ENCODE data around the gene TXNDC17. TPM values are rescaled to one million over a fixed set of nuclear protein-coding genes. Genes with fewer than 3 reads are reported as not detected.

Gene TXNDC17
- total and polyA plus RNA-seq, 2 experiments from 2014 or later, result 128 to 467 TPM

DNA sequence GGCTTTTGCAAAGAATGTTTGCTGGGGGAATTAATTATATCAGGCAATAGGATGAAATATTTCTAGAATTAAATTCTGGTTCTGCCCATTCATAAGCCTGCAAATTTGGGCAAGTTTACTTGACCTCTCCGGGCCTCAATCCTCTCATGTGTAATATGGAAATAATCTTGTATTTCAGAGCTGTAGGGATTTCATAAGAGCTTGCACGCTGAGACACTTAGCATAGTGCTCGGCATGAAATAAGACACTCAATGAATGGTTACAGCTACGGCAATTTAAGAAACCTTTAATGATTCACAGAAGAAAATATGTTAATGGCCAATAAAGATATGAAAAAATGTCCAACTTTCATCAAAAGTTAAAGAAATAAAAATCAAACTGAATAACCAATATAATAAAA is 43.9 kb upstream of the TXNDC17 start:
- H3K27ac ChIP-seq, result no peak overlapping the region
- TF ChIP-seq CTCF (IDR thresholded peaks at IDR 0.05; ENCODE audit: low read depth, low read length), result no peak
- peaks cover 79% of the 10 kb centered on the region for H3K36me3 ChIP-seq
- H3K9me3 ChIP-seq (ENCODE audit: low read depth), result no peaks in the 10 kb centered on the region
- no peaks in the 10 kb centered on the region for H3K4me1 ChIP-seq (ENCODE audit: low read depth)
- no peaks in the 10 kb centered on the region for H3K27me3 ChIP-seq
- DNase-seq (ENCODE audit: low read depth in 1 of 2, low spot score in 1 of 2), result no peak
- no peak overlapping the region for H3K4me3 ChIP-seq

GRCh38 chr17:6597727-6598126 is 43.1 kb upstream of the TXNDC17 start:
- H3K36me3 ChIP-seq, result peaks cover 71% of the 10 kb centered on the region
- DNase-seq (ENCODE audit: low read depth in 1 of 2, low spot score in 1 of 2), result no peak
- H3K4me1 ChIP-seq (ENCODE audit: low read depth), result no peaks in the 10 kb centered on the region
- no peak overlapping the region for H3K27ac ChIP-seq
- no peak overlapping the region for H3K4me3 ChIP-seq
- no peaks in the 10 kb centered on the region for H3K9me3 ChIP-seq (ENCODE audit: low read depth)
- no peaks in the 10 kb centered on the region for H3K27me3 ChIP-seq
- no peak for TF ChIP-seq CTCF (IDR thresholded peaks at IDR 0.05; ENCODE audit: low read depth, low read length)

DNA sequence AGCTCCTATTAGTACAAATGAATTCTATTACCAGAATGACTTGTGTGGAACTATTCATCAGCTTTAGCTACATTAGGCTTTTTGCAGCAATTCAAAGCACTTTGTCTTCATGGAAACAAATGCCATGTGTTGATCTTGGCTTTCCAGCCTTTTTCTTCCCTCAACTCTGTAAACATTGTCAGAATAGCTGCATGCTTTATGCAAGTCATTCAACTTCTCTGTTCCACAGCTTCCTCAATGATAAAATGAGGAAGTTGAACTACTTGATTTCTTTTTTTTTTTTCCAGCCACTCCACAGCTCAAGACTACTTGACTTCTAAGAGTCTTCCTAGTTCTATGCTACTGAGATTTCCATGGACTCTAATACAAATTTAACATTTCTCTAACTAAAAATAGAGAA is 41.5 kb upstream of the TXNDC17 start:
- Histone ChIP-seq H3K9me3 (ENCODE audit: low read depth) (no peaks in the 10 kb centered on the region), H3K4me3 (no peak overlapping the region), H3K27me3 (no peaks in the 10 kb centered on the region), H3K36me3 (peaks cover 63% of the 10 kb centered on the region), H3K27ac (no peak overlapping the region), H3K4me1 (ENCODE audit: low read depth) (no peaks in the 10 kb centered on the region)
- no peak for TF ChIP-seq CTCF (IDR thresholded peaks at IDR 0.05; ENCODE audit: low read depth, low read length)
- no peak for DNase-seq (ENCODE audit: low read depth in 1 of 2, low spot score in 1 of 2)

- H3K27me3 ChIP-seq, result no peaks in the 10 kb centered on the region
- H3K36me3 ChIP-seq, result peaks cover 55% of the 10 kb centered on the region
- H3K9me3 ChIP-seq (ENCODE audit: low read depth), result no peaks in the 10 kb centered on the region
- DNase-seq (ENCODE audit: low read depth in 1 of 2, low spot score in 1 of 2), result no peak
- no peaks in the 10 kb centered on the region for H3K4me1 ChIP-seq (ENCODE audit: low read depth)
- H3K27ac ChIP-seq, result no peak overlapping the region
- no peak for TF ChIP-seq CTCF (IDR thresholded peaks at IDR 0.05; ENCODE audit: low read depth, low read length)
- H3K4me3 ChIP-seq, result no peak overlapping the region
Observed at GRCh38 chr17:6602141-6602540, 38.7 kb upstream of the TXNDC17 start.

- Histone ChIP-seq H3K4me1 (ENCODE audit: low read depth) (no peaks in the 10 kb centered on the region), H3K9me3 (ENCODE audit: low read depth) (no peaks in the 10 kb centered on the region), H3K27ac (no peak overlapping the region), H3K36me3 (peaks cover 58% of the 10 kb centered on the region), H3K27me3 (no peaks in the 10 kb centered on the region), H3K4me3 (no peak overlapping the region)
- DNase-seq (ENCODE audit: low read depth in 1 of 2, low spot score in 1 of 2), result peak in 1 of 2 donors; percentile 36
- no peak for TF ChIP-seq CTCF (IDR thresholded peaks at IDR 0.05; ENCODE audit: low read depth, low read length)
Observed at GRCh38 chr17:6603744-6604325, 37.0 kb upstream of the TXNDC17 start.

Measured in cardiac muscle cell (in vitro differentiated cells and primary cell).